Loucy (cell line): Measurements from ENCODE around the gene METRNL.
"Not testable (repeated sequence)": the region's sequence is repeated elsewhere in the genome, so short reads cannot be mapped to it uniquely, and the experiment has no call there.

ENCODE experiments used
- H2AFZ ChIP-seq: fragments of 200-600 bp; sonication (generic); 2 replicates; pipeline ENCODE4 v1.6.0; 2016; ENCODE audit warnings: antibody characterized with exemption, mild to moderate bottlenecking, low read length, moderate library complexity
- H3F3A ChIP-seq: fragments of 200-600 bp; 2 replicates; pipeline ENCODE4 v1.6.0; 2016; ENCODE audit warnings: antibody characterized with exemption, low read depth, mild to moderate bottlenecking
- H3K27me3 ChIP-seq: fragments of 200-600 bp; sonication (generic); 2 replicates; pipeline ENCODE4 v1.6.1; 2014; ENCODE audit warnings: low read length, mild to moderate bottlenecking; ENCODE audit not compliant: insufficient read depth, poor library complexity, severe bottlenecking
- H3K36me3 ChIP-seq: fragments of 200-600 bp; sonication (generic); 2 replicates; pipeline ENCODE4 v1.6.1; 2016; ENCODE audit warnings: low read length; ENCODE audit not compliant: insufficient read depth
- H3K4me1 ChIP-seq: fragments of 200-600 bp; sonication (generic); 2 replicates; pipeline ENCODE4 v1.5.1; 2014; ENCODE audit warnings: low read length, mild to moderate bottlenecking; ENCODE audit not compliant: insufficient read depth, poor library complexity, severe bottlenecking
- H3K4me2 ChIP-seq: fragments of 200-600 bp; sonication (generic); 2 replicates; pipeline ENCODE4 v1.6.0; 2014; ENCODE audit warnings: antibody characterized with exemption, low read length, low read depth, mild to moderate bottlenecking; ENCODE audit not compliant: poor library complexity, severe bottlenecking
- H3K4me3 ChIP-seq: fragments of 200-600 bp; sonication (generic); 2 replicates; pipeline ENCODE4 v1.5.1; 2014; ENCODE audit warnings: low read length, mild to moderate bottlenecking, mixed read lengths; ENCODE audit not compliant: poor library complexity, severe bottlenecking
- H3K79me2 ChIP-seq: fragments of 200-600 bp; sonication (generic); 2 replicates; pipeline ENCODE4 v1.6.1; 2014; ENCODE audit warnings: low read length; ENCODE audit not compliant: insufficient read depth
- H3K9ac ChIP-seq: fragments of 200-600 bp; sonication (generic); 2 replicates; pipeline ENCODE4 v1.6.0; 2014; ENCODE audit warnings: mild to moderate bottlenecking, low read depth, low read length, moderate library complexity; ENCODE audit not compliant: poor library complexity, severe bottlenecking
- H3K9me2 ChIP-seq: fragments of 200-600 bp; sonication (generic); replicated peaks from 2 replicates; pipeline ENCODE4 v1.6.1; 2016; ENCODE audit warnings: low read depth, low read length, mixed read lengths
- H3K9me3 ChIP-seq: fragments of 200-600 bp; sonication (generic); 2 replicates; pipeline ENCODE4 v1.6.1; 2014; ENCODE audit warnings: mild to moderate bottlenecking, antibody characterized with exemption, low read length, low read depth; ENCODE audit not compliant: insufficient read depth
- H4K20me1 ChIP-seq: fragments of 200-600 bp; sonication (generic); 2 replicates; pipeline ENCODE4 v1.6.0; 2014; ENCODE audit warnings: antibody characterized with exemption, low read length, mild to moderate bottlenecking; ENCODE audit not compliant: insufficient read depth, poor library complexity, severe bottlenecking
- CTCF ChIP-seq: fragments of 200-600 bp; sonication (generic); conservative IDR thresholded peaks from 2 replicates; pipeline ENCODE4 v1.5.1; 2014; ENCODE audit warnings: mild to moderate bottlenecking, antibody characterized with exemption, low read length
- EZH2phosphoT487 ChIP-seq: fragments of 200-600 bp; IDR thresholded peaks from 2 replicates; pipeline ENCODE4 v1.6.1; 2018; ENCODE audit warnings: antibody characterized with exemption, mild to moderate bottlenecking, moderate library complexity, borderline replicate concordance

Gene METRNL

GRCh38 chr17:83037874-83038165 is 41.6 kb upstream of the METRNL start:
- Histone ChIP-seq H3F3A (no peaks in the 10 kb centered on the region), H3K4me3 (no peak overlapping the region), H3K79me2 (peaks cover 65% of the 10 kb centered on the region), H3K36me3 (peaks cover 45% of the 10 kb centered on the region; the same call in 1 of the 2 replicates), H3K9me3 (peaks cover 29% of the 10 kb centered on the region), H4K20me1 (peaks cover 13% of the 10 kb centered on the region), H3K4me1 (no peaks in the 10 kb centered on the region), H3K9me2 (no peaks in the 10 kb centered on the region), H3K27me3 (no peaks in the 10 kb centered on the region), H2AFZ (no peak overlapping the region), H3K9ac (no peak overlapping the region), H3K4me2 (no peak overlapping the region)
- TF ChIP-seq EZH2phosphoT487 (no peak), CTCF (no peak)

- not testable (repeated sequence) for H3K27me3 ChIP-seq, H3K4me3 ChIP-seq, H3K4me2 ChIP-seq, H3F3A ChIP-seq, H3K9ac ChIP-seq, H3K4me1 ChIP-seq, H3K9me2 ChIP-seq, H2AFZ ChIP-seq
- Histone ChIP-seq H3K79me2 (peaks cover 77% of the 10 kb centered on the region), H4K20me1 (peaks cover 13% of the 10 kb centered on the region), H3K9me3 (peaks cover 37% of the 10 kb centered on the region), H3K36me3 (peaks cover 44% of the 10 kb centered on the region; the same call in 1 of the 2 replicates)
Measured at GRCh38 chr17:83038983-83039382, 40.4 kb upstream of the METRNL start.

GRCh38 chr17:83041305-83041704 is 38.1 kb upstream of the METRNL start:
- Histone ChIP-seq H3K9me3 (peaks cover 38% of the 10 kb centered on the region), H3F3A (no peaks in the 10 kb centered on the region), H3K4me2 (no peak overlapping the region), H3K79me2 (peaks cover 91% of the 10 kb centered on the region), H4K20me1 (peaks cover 10% of the 10 kb centered on the region), H3K4me1 (peaks cover 2% of the 10 kb centered on the region), H3K4me3 (no peak overlapping the region), H3K27me3 (no peaks in the 10 kb centered on the region), H3K9me2 (no peaks in the 10 kb centered on the region), H3K36me3 (peaks cover 22% of the 10 kb centered on the region; the same call in 1 of the 2 replicates), H3K9ac (no peak overlapping the region), H2AFZ (no peak overlapping the region)
- TF ChIP-seq CTCF (no peak), EZH2phosphoT487 (no peak)

- Histone ChIP-seq H3K9me3 (peaks cover 47% of the 10 kb centered on the region), H2AFZ (no peak overlapping the region), H3K4me3 (no peak overlapping the region), H3K4me2 (peak overlapping the region; percentile 76), H3K9ac (no peak overlapping the region), H4K20me1 (peaks cover 8% of the 10 kb centered on the region), H3K27me3 (no peaks in the 10 kb centered on the region), H3K79me2 (peaks cover 91% of the 10 kb centered on the region), H3F3A (no peaks in the 10 kb centered on the region), H3K9me2 (no peaks in the 10 kb centered on the region), H3K36me3 (peaks cover 11% of the 10 kb centered on the region; the same call in 1 of the 2 replicates), H3K4me1 (peaks cover 10% of the 10 kb centered on the region)
- TF ChIP-seq CTCF (no peak), EZH2phosphoT487 (no peak)
Measured at GRCh38 chr17:83042522-83043158, 36.8 kb upstream of the METRNL start.

- Histone ChIP-seq H3K4me2 (peak overlapping the region; percentile 76), H3K4me1 (peaks cover 26% of the 10 kb centered on the region), H3K79me2 (peaks cover 85% of the 10 kb centered on the region), H3K9me3 (peaks cover 47% of the 10 kb centered on the region), H3K4me3 (peak overlapping the region; percentile 23)
- not testable (repeated sequence) for H4K20me1 ChIP-seq, H3K36me3 ChIP-seq, H2AFZ ChIP-seq, H3F3A ChIP-seq, H3K27me3 ChIP-seq, H3K9ac ChIP-seq, H3K9me2 ChIP-seq
Measured at GRCh38 chr17:83044479-83044878, 34.9 kb upstream of the METRNL start.
